ENCODE results near the gene A4GALT. TPM values are rescaled to one million over a fixed set of nuclear protein-coding genes. Genes with fewer than 3 reads are reported as not detected.

A4GALT gene
- total RNA-seq (100 to 1,000 TPM in 2 of 9 donors, 10 to 100 TPM in 7; 30.7 to 127 (median 63.4) TPM), polyA plus RNA-seq (100 to 1,000 TPM in 1 of 2 donors, 10 to 100 TPM in 1; 91.7 to 230 TPM)
- long read RNA-seq, donor 1, transcript A4GALT-206 (3 exons, 2,141 nt) = major isoform, 28 of 142 reads
- long read RNA-seq, donor 1, partial matches to known transcripts = 1 of 142 reads
- long read RNA-seq, donor 1, other reads (novel, unspliced or antisense) = 105 of 142 reads
- long read RNA-seq, donor 2, transcript A4GALT-202 (3 exons, 1,956 nt) = minor isoform, 10 of 112 reads
- long read RNA-seq, donor 2, transcript A4GALT-206 (3 exons, 2,141 nt) = major isoform, 65 of 112 reads
- long read RNA-seq, donor 2, partial matches to known transcripts = 7 of 112 reads
- long read RNA-seq, donor 2, other reads (novel, unspliced or antisense) = 24 of 112 reads
- long read RNA-seq, donor 3, transcript A4GALT-206 (3 exons, 2,141 nt) = major isoform, 20 of 62 reads
- long read RNA-seq, donor 3, transcript A4GALT-201 (2 exons, 2,019 nt) = minor isoform, 12 of 62 reads
- long read RNA-seq, donor 3, partial matches to known transcripts = 5 of 62 reads
- long read RNA-seq, donor 3, other reads (novel, unspliced or antisense) = 20 of 62 reads

- Histone ChIP-seq H3K9me3 (no peaks in the 10 kb centered on the region), H3K4me3 (peak within 1 kb of the TSS; percentile 81 to 100 (median 98)), H3K27me3 (peaks cover 0 to 30% (median 0%) of the 10 kb centered on the region in 9 donors), H3K4me1 (peaks cover 6 to 49% (median 36%) of the 10 kb centered on the region in 12 donors), H3K36me3 (peaks cover 0 to 3% (median 0%) of the 10 kb centered on the region in 9 donors), H3K27ac (peak within 1 kb of the TSS; percentile 90 to 100 (median 98))
- ATAC-seq (peak in 3 of 4 donors; percentile 20 to 75 (median 71)), DNase-seq (peak in 3 of 5 donors; percentile 40 to 57 (median 52))
- WGBS, 4 donors = 0% methylated on average over 7 to 104 of the region's 104 CpGs
- peak in 1 of 2 donors; percentile 53 for TF ChIP-seq POLR2A (IDR thresholded peaks at IDR 0.05)
- no peak for TF ChIP-seq CTCF (IDR thresholded peaks at IDR 0.05)
- intact Hi-C loops (cut with DNase I) = loop anchor here in 6 of 10 donors (5.0 to 10.0 kb wide), 6 partner anchors 33 to 64 kb away; no protein-coding TSS in a partner anchor
Observed at GRCh38 chr22:42720263-42721044, at the start of gene A4GALT. A4GALT (minus strand) TSS chr22:42720870; CDS start chr22:42693951, 26,919 bp downstream.

- intact Hi-C loops (cut with DNase I) = loop anchor here in 2 of 10 donors (5.0 to 10.0 kb wide), 2 partner anchors 46 to 48 kb away; partner anchors contain the start of gene A4GALT (in 2 of the 2)
- DNase-seq (no peak), ATAC-seq (no peak)
- 90 to 98% (median 94%) methylated on average over 4 of the region's 4 CpGs for WGBS, 4 donors
- peaks cover 0 to 29% (median 9%) of the 10 kb centered on the region in 12 donors for H3K4me1 ChIP-seq
- H3K27ac ChIP-seq = peak overlapping the region in 1 of 12 donors; percentile 11
- peak overlapping the region in 4 of 12 donors; percentile 28 to 49 (median 38) for H3K4me3 ChIP-seq
- H3K36me3 ChIP-seq = no peaks in the 10 kb centered on the region
- H3K9me3 ChIP-seq = no peaks in the 10 kb centered on the region
- TF ChIP-seq POLR2A (IDR thresholded peaks at IDR 0.05) (no peak), CTCF (IDR thresholded peaks at IDR 0.05) (no peak)
- H3K27me3 ChIP-seq = no peaks in the 10 kb centered on the region
Observed at GRCh38 chr22:42770448-42770726, 49.7 kb upstream of the A4GALT start.

- no peaks in the 10 kb centered on the region for H3K27me3 ChIP-seq
- DNase-seq (peak; percentile 46 to 82 (median 77)), ATAC-seq (peak; percentile 13 to 73 (median 55))
- peak overlapping the region in 2 of 12 donors; percentile 11 to 34 for H3K27ac ChIP-seq
- intact Hi-C loops (cut with DNase I) = loop anchor here in 2 of 10 donors (5.0 to 10.0 kb wide), 2 partner anchors 45 to 48 kb away; partner anchors contain the start of gene A4GALT (in 2 of the 2)
- no peak for TF ChIP-seq CTCF (IDR thresholded peaks at IDR 0.05)
- no peak for TF ChIP-seq POLR2A (IDR thresholded peaks at IDR 0.05)
- H3K36me3 ChIP-seq = no peaks in the 10 kb centered on the region
- WGBS, 4 donors = 43 to 63% (median 53%) methylated on average over 39 to 50 of the region's 50 CpGs
- H3K9me3 ChIP-seq = no peaks in the 10 kb centered on the region
- peak overlapping the region in 9 of 12 donors; percentile 6 to 49 (median 31) for H3K4me3 ChIP-seq
- H3K4me1 ChIP-seq = peaks cover 0 to 29% (median 9%) of the 10 kb centered on the region in 12 donors
Observed at GRCh38 chr22:42769574-42770447, 49.1 kb upstream of the A4GALT start.

Data from heart left ventricle (tissue), 16 donors.